GM23338 (cell line): ENCODE data around the gene XYLB. TPM values are rescaled to one million over a fixed set of nuclear protein-coding genes. Genes with fewer than 3 reads are reported as not detected.
A peak's percentile ranks its signal among the peaks of the same experiment; 100 is the strongest.
"Not testable (repeated sequence)": the region's sequence is repeated elsewhere in the genome, so short reads cannot be mapped to it uniquely, and the experiment has no call there.

Experiments used
- ATAC-seq: fragments of 200-7000 bp; cut with Tn5 transposase; 3 replicates; pipeline ENCODE4 v1.9.1; 2020
- DNase-seq: peaks from one replicate; pipeline ENCODE4 v3.0.0-alpha.2; 2015; ENCODE audit warnings: low spot score
- H2AFZ ChIP-seq: fragments of 200-600 bp; sonication (generic); 2 replicates; pipeline ENCODE4 v1.8.0; 2016; ENCODE audit warnings: antibody characterized with exemption, mild to moderate bottlenecking, moderate library complexity
- H3F3A ChIP-seq: fragments of 200-600 bp; sonication (generic); replicated peaks from 2 replicates; pipeline ENCODE4 v1.8.0; 2017; ENCODE audit warnings: antibody characterized with exemption, mixed run types, low read depth
- H3K27ac ChIP-seq: fragments of 200-600 bp; sonication (generic); 2 replicates; pipeline ENCODE4 v1.6.1; 2016; ENCODE audit warnings: low read depth
- H3K27me3 ChIP-seq: fragments of 200-600 bp; sonication (generic); 2 replicates; pipeline ENCODE4 v1.8.0; 2016; ENCODE audit warnings: mild to moderate bottlenecking, mixed run types, moderate library complexity; ENCODE audit not compliant: insufficient read depth
- H3K36me3 ChIP-seq: fragments of 200-600 bp; sonication (generic); 2 replicates; pipeline ENCODE4 v1.8.0; 2016; ENCODE audit warnings: mild to moderate bottlenecking; ENCODE audit not compliant: insufficient read depth
- H3K4me1 ChIP-seq: fragments of 200-600 bp; sonication (generic); 2 replicates; pipeline ENCODE4 v1.8.0; 2016; ENCODE audit warnings: mild to moderate bottlenecking, moderate library complexity; ENCODE audit not compliant: insufficient read depth
- H3K4me2 ChIP-seq: fragments of 200-600 bp; sonication (generic); 2 replicates; pipeline ENCODE4 v1.7.1; 2017; ENCODE audit warnings: mixed run types
- H3K4me3 ChIP-seq: fragments of 200-600 bp; sonication (generic); 2 replicates; pipeline ENCODE4 v1.6.1; 2016; ENCODE audit warnings: mixed run types
- H3K79me2 ChIP-seq: fragments of 200-600 bp; sonication (generic); replicated peaks from 2 replicates; pipeline ENCODE4 v1.8.0; 2017; ENCODE audit warnings: mild to moderate bottlenecking; ENCODE audit not compliant: insufficient read depth
- H3K9me2 ChIP-seq: fragments of 200-600 bp; sonication (generic); 2 replicates; pipeline ENCODE4 v1.8.0; 2017; ENCODE audit not compliant: insufficient read depth
- H4K20me1 ChIP-seq: fragments of 200-600 bp; sonication (generic); replicated peaks from 2 replicates; pipeline ENCODE4 v1.8.0; 2017; ENCODE audit warnings: mild to moderate bottlenecking; ENCODE audit not compliant: insufficient read depth
- H3K27ac Mint-ChIP-seq: 2 replicates; pipeline ENCODE4 v1.8.0; 2020; ENCODE audit warnings: inconsistent platforms, mild to moderate bottlenecking, moderate library complexity, mixed read lengths
- H3K27me3 Mint-ChIP-seq: 3 replicates; pipeline ENCODE4 v1.8.0; 2022; ENCODE audit warnings: low read depth, mild to moderate bottlenecking, moderate library complexity, mixed read lengths, inconsistent platforms; ENCODE audit not compliant: insufficient read depth, poor library complexity
- H3K36me3 Mint-ChIP-seq: 3 replicates; pipeline ENCODE4 v1.8.0; 2021; ENCODE audit warnings: low read depth, mild to moderate bottlenecking, inconsistent platforms, moderate library complexity, mixed read lengths
- H3K4me1 Mint-ChIP-seq: 3 replicates; pipeline ENCODE4 v1.8.0; 2020; ENCODE audit warnings: mild to moderate bottlenecking, inconsistent platforms, mixed read lengths
- H3K4me3 Mint-ChIP-seq: 3 replicates; pipeline ENCODE4 v1.8.0; 2021; ENCODE audit warnings: moderate library complexity, mild to moderate bottlenecking, inconsistent platforms, mixed read lengths
- H3K9me3 Mint-ChIP-seq: 3 replicates; pipeline ENCODE4 v1.8.0; 2020; ENCODE audit warnings: moderate library complexity, mild to moderate bottlenecking, inconsistent platforms, mixed read lengths
- CREB1 ChIP-seq: fragments of 250-450 bp; sonication (Bioruptor Pico); IDR thresholded peaks from 2 replicates; pipeline ENCODE4 v1.5.0; 2020; ENCODE audit warnings: low read depth, mild to moderate bottlenecking, moderate library complexity
- EZH2 ChIP-seq: fragments of 200-600 bp; sonication (generic); IDR thresholded peaks from one replicate; pipeline ENCODE4 v1.8.0; 2017; ENCODE audit warnings: antibody characterized with exemption, mild to moderate bottlenecking, low read depth; ENCODE audit not compliant: unreplicated experiment
- EZH2phosphoT487 ChIP-seq: fragments of 200-600 bp; sonication (generic); IDR thresholded peaks from one replicate; pipeline ENCODE4 v1.8.1; 2018; ENCODE audit warnings: antibody characterized with exemption; ENCODE audit not compliant: unreplicated experiment
- JUNB ChIP-seq: IDR thresholded peaks from one replicate; pipeline ENCODE4 v1.6.1; 2016; ENCODE audit warnings: antibody characterized with exemption; ENCODE audit not compliant: unreplicated experiment
- NANOG ChIP-seq: IDR thresholded peaks from 2 replicates; pipeline ENCODE4 v1.6.1; 2016; ENCODE audit warnings: antibody characterized with exemption, borderline replicate concordance
- POLR2AphosphoS5 ChIP-seq: IDR thresholded peaks from 2 replicates; pipeline ENCODE4 v1.6.1; 2016; ENCODE audit warnings: antibody characterized with exemption, low read depth
- REST ChIP-seq: IDR thresholded peaks from one replicate; pipeline ENCODE4 v1.6.1; 2018; ENCODE audit warnings: antibody characterized with exemption; ENCODE audit not compliant: unreplicated experiment
- STAT1 ChIP-seq: IDR thresholded peaks from one replicate; pipeline ENCODE4 v1.6.1; 2016; ENCODE audit warnings: antibody characterized with exemption; ENCODE audit not compliant: unreplicated experiment
- ZNF114 ChIP-seq: fragments of 250-450 bp; sonication (Bioruptor Pico); IDR thresholded peaks from 2 replicates; pipeline ENCODE4 v1.5.0; 2020; ENCODE audit warnings: mild to moderate bottlenecking, moderate library complexity
- ZNF331 ChIP-seq: fragments of 250-450 bp; sonication (Bioruptor Pico); IDR thresholded peaks from 2 replicates; pipeline ENCODE4 v1.5.0; 2020; ENCODE audit warnings: low read depth, mild to moderate bottlenecking, moderate library complexity
- polyA plus RNA-seq: library from polyadenylated mRNA; unstranded; fragments of >200 nt; fragmentation: Nextera tagmentation; extraction: Ambion mirVana; gene quantifications from 2 replicates; pipeline ENCODE4 v1.2.1, GENCODE V29; 2016
- total RNA-seq: library from RNA; depleted of rRNA; stranded (reverse); fragments of >200 nt; shearing (Covaris generic); gene quantifications from 2 replicates; pipeline ENCODE4 v1.2.3, GENCODE V29; 2014
- TF ChIP-seq, protein P1 (sequence below), 2 experiments: fragments of 200-600 bp in 1 of 2; sonication (generic) in 1 of 2; conservative IDR thresholded peaks; 2 replicates each; pipeline versions ENCODE4 v1.5.1 to v1.6.1; 2016 to 2017; ENCODE audit warnings: antibody characterized with exemption in 2 of 2, low read depth in 2 of 2, mild to moderate bottlenecking in 2 of 2, moderate library complexity in 1 of 2
- TF ChIP-seq, protein P2 (sequence below): IDR thresholded peaks from 2 replicates; pipeline ENCODE4 v1.6.1; 2016; ENCODE audit warnings: antibody characterized with exemption

The XYLB gene
- total and polyA plus RNA-seq, 2 experiments from 2014 or later: 1.6 to 3.3 TPM

GRCh38 chr3:38420758-38421157, 74.2 kb downstream of the XYLB start:
- H3K27me3 Mint-ChIP-seq, H3K4me3 ChIP-seq, H3K9me2 ChIP-seq, H3K4me3 Mint-ChIP-seq, ATAC-seq, H3K27me3 ChIP-seq, H3K36me3 ChIP-seq, H3K79me2 ChIP-seq, H4K20me1 ChIP-seq, H3K9me3 Mint-ChIP-seq, H3F3A ChIP-seq, DNase-seq, H3K36me3 Mint-ChIP-seq: not testable (repeated sequence)
- 0 out of 2 replicates have a peak overlapping the region, but pooled peaks have one; percentile 61 for H3K27ac Mint-ChIP-seq
- peak overlapping the region; percentile 49; the same call in 1 of the 2 replicates for H3K4me2 ChIP-seq
- peak overlapping the region; percentile 86 for H3K27ac ChIP-seq
- peaks cover 20% of the 10 kb centered on the region for H3K4me1 Mint-ChIP-seq
- H3K4me1 ChIP-seq: peaks cover 16% of the 10 kb centered on the region
- peak overlapping the region; percentile 82 for H2AFZ ChIP-seq

- Histone ChIP-seq H3K4me1 (peaks cover 16% of the 10 kb centered on the region), H3K9me2 (no peaks in the 10 kb centered on the region), H3K27me3 (no peaks in the 10 kb centered on the region), H3F3A (peaks cover 4% of the 10 kb centered on the region; the same call in 1 of the 2 replicates), H4K20me1 (no peaks in the 10 kb centered on the region), H2AFZ (peak overlapping the region; percentile 82), H3K36me3 (no peaks in the 10 kb centered on the region), H3K4me3 (0 out of 2 replicates have a peak overlapping the region, but pooled peaks have one; percentile 3), H3K27ac (peak overlapping the region; percentile 86), H3K79me2 (no peaks in the 10 kb centered on the region), H3K4me2 (peak overlapping the region; percentile 49)
- H3K36me3 Mint-ChIP-seq: no peaks in the 10 kb centered on the region
- ATAC-seq: peak; percentile 71
- no peaks in the 10 kb centered on the region for H3K27me3 Mint-ChIP-seq
- H3K4me1 Mint-ChIP-seq: peaks cover 20% of the 10 kb centered on the region
- peak; percentile 75 for DNase-seq
- no peak overlapping the region; the same call in 2 of the 3 replicates for H3K4me3 Mint-ChIP-seq
- H3K9me3 Mint-ChIP-seq: no peaks in the 10 kb centered on the region
- H3K27ac Mint-ChIP-seq: 0 out of 2 replicates have a peak overlapping the region, but pooled peaks have one; percentile 61
- TF ChIP-seq STAT1 (no peak), ZNF114 (CRISPR knock-in tag) (no peak), REST (no peak), EZH2 (no peak), ZNF331 (CRISPR knock-in tag) (no peak), CREB1 (CRISPR knock-in tag) (no peak), JUNB (no peak), POLR2AphosphoS5 (no peak), NANOG (no peak), EZH2phosphoT487 (no peak)
- TF ChIP-seq, protein P1, sequence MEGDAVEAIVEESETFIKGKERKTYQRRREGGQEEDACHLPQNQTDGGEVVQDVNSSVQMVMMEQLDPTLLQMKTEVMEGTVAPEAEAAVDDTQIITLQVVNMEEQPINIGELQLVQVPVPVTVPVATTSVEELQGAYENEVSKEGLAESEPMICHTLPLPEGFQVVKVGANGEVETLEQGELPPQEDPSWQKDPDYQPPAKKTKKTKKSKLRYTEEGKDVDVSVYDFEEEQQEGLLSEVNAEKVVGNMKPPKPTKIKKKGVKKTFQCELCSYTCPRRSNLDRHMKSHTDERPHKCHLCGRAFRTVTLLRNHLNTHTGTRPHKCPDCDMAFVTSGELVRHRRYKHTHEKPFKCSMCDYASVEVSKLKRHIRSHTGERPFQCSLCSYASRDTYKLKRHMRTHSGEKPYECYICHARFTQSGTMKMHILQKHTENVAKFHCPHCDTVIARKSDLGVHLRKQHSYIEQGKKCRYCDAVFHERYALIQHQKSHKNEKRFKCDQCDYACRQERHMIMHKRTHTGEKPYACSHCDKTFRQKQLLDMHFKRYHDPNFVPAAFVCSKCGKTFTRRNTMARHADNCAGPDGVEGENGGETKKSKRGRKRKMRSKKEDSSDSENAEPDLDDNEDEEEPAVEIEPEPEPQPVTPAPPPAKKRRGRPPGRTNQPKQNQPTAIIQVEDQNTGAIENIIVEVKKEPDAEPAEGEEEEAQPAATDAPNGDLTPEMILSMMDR (conservative IDR thresholded peaks at IDR 0.05; ENCODE audit: low read depth in 2 of 2): no peak
- TF ChIP-seq, protein P2, sequence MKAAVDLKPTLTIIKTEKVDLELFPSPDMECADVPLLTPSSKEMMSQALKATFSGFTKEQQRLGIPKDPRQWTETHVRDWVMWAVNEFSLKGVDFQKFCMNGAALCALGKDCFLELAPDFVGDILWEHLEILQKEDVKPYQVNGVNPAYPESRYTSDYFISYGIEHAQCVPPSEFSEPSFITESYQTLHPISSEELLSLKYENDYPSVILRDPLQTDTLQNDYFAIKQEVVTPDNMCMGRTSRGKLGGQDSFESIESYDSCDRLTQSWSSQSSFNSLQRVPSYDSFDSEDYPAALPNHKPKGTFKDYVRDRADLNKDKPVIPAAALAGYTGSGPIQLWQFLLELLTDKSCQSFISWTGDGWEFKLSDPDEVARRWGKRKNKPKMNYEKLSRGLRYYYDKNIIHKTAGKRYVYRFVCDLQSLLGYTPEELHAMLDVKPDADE: no peak
Observed at GRCh38 chr3:38421679-38422336, 75.2 kb downstream of the XYLB start.
